Amygdala (tissue), 56 donors: ENCODE measurements around the gene CCDC6.

Experiments used
- DNase-seq, 56 donors: peaks; one replicate each; lab custom pipeline; 2025; lab: John Stamatoyannopoulos, UW

CCDC6 gene

DNA sequence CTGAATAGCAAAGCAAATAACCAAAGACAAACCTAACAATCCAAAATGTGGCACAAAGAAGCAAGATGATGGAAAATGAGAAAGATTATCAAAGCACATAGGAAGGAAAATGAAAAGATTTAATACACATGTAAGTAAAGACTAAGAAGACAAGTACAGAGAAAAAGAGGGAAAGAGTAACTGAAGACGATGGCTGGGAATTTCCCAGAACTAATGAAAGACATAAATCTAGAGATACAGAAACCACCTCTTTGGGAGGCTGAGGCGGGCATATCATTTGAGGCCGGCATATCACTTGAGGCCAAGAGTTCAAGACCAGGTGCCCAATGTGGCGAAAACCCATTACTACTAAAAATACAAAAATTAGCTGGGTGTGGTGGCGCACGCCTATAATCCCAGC lies 46.8 kb downstream of the CCDC6 start:
- no peak for DNase-seq

DNA sequence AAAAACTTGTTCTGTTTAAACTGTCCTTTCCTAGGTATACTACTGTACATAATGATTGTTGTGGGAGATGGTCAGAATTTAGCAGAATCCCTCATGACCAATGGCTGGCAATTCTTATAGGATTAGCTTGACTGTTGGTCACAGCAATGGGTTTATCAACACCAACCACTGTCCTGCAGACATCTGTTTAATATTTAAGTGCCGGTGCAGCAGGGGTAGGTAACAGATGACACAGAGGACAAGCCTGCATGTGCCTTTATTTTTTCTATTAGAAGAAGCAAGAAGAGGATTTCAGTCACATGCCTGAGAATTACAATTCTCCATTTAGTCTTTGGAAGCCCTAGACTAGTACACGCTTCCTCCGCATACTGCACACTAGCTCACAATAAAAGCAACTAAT lies 48.4 kb downstream of the CCDC6 start:
- no peak for DNase-seq

DNA sequence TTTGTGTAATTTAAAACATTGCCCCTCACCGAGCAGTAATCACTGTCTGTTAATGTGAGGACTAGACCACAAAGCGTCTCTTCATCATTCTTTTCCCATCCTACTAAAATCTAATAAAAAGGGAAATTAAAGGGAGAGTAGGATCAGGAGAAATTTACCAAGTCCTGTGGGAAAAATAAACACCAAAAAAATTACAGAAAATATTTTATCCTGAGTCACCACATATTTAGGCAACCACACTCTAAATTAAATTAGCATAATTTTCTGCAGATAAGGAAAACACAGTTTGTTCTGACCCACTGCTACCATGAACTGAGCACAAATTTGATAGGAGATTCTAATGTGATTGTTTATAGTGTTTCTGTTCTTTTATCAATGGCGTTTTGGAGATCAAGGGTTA lies 49.3 kb downstream of the CCDC6 start:
- no peak for DNase-seq

DNA sequence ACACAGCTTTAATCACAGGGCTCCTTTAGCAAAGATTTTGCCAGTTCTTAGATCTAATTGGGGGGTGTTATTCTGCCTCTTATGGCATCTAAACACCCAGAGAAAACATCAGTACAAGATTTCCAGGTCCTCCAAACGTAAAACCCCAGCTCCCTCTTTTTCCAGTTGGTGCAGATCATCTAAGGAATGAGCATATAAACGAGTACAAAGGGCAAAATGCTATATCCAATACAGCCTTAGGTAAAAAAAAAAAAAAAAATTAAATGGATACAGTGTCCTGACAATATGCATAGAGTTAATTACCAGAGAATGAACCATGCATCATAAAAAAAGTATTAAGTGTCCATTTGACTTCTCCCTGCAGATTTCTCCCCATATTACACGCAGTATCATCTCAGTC lies 50.3 kb downstream of the CCDC6 start:
- DNase-seq, result no peak

DNA sequence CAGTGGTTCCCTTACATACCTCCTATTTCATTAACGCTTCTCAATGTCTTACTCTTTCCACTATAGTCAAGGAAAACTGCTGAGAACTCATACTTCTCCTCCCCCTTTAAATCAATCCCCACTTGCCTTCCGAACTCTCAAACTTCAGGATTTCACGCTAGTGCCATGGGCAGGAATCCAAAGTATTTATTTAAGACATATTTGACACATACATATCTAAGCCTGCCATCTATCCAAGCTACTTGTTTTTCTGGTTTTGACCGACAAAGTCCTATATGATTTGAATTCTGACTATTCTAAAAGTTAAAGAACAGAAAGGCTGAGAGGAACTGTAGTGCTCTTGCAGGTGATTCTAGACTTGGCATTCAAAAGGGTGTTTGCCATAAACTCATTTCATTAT lies 51.8 kb downstream of the CCDC6 start:
- no peak for DNase-seq

DNA sequence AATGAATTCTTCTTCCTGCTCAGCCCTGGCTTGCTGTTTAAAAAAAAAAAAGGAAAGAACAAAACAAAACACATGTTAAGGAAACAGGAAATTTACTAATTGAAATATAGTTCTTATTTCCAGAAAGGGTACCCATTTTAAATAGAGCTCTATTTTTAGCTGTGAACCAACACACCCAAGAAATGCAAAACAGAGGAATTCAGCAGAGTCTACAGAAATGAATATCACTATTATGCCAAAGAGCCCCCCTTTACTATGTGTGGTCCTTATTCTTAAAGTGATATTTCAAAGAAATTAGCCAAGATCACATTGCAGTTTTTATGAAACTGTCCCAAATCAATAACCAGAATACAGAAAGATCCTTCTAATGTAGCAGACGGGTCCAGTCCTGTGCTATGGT lies 53.7 kb downstream of the CCDC6 start:
- DNase-seq, result no peak

DNA sequence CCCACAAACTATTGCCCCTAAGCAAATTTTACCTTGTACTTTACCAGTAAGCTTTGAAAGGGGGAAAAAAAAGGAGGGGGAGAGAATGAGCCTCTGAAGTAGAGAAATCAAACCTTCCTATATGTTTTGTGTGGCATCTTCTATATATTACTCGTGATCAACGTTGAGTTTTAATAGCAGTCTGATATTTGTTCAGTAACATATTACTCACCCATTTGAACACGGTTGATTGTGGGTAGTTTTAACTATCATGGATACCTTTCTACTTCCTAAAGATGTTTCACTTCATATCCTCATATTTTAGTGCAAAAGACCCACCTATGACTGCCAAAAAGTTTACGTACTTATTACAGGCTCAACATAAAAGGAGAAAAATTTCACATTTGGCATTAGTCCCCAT lies 54.5 kb downstream of the CCDC6 start:
- DNase-seq, result no peak

DNA sequence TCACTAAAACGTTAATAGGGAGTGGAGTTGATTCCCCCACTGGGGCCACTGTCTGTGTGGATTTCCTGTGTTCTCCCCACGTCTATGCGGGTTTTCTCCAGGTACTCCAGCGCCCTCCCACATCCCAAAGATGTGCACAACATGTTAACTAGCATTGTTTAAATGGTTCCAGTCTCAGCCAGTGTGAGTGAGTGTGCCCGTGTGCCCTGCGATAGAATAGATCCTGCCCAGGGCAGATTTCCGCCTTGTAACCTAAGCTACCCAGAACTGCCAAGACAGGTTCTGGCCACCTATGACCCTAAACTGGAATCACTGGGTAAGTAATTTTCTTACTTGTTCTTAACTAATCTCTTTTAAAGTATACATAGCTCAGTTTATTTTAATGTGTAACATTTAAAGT lies 58.5 kb downstream of the CCDC6 start:
- no peak for DNase-seq

DNA sequence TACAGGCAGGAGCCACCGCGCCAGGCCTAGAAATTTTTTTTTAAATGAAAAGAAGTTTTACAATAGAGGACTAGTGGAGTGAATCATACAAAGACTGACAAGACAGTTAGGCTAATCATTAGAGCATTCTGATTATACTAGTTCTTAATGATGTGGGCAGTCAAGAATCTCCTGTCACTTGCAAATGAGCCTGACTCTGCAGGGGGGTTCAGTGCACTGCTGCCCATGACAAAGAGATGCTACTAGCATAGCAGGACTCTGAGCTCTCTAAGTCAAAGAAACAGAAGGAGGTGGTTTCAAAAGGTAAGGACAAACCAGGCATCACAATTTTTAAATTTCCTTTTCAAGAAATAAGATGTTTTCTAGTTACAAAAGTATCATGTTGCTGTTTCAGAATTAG lies 59.0 kb downstream of the CCDC6 start:
- DNase-seq, result no peak

DNA sequence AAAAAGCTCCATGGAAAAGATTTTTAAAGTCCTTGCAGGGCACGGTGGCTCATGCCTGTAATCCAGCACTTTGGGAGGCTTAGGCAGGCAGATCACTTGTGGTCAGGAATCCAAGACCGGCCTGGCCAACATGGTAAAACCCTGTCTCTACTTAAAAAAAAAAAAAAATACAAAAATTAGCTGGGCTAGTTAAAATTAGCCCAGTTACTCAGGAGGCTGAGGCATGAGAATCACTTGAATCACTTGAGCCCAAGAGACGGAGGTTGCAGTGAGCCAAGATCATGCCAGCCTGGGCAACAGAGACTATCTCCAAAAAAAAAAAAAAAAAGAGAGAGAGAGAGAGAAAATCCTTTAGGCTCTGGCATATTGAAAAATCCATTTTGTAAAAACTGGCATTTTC lies 61.9 kb downstream of the CCDC6 start:
- no peak for DNase-seq

DNA sequence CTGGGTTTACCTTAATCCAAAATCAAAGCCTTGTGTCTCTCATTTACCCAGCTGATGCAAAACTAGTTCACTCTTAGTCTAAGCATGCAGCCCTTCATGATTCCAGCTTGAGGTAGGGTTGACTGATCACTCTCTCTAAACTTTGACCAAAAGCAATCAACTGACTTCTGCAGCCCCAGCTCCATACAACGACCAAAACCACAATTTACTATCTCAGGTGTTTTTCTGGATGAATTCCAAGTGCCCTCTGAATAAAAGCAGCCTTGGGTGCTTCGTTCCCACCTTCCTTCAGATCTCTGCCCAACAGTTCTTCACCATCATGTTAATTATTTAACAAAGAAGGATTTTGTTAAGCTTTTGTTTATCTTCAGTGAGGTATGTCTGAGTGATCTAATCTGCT lies 62.6 kb downstream of the CCDC6 start:
- no peak for DNase-seq

DNA sequence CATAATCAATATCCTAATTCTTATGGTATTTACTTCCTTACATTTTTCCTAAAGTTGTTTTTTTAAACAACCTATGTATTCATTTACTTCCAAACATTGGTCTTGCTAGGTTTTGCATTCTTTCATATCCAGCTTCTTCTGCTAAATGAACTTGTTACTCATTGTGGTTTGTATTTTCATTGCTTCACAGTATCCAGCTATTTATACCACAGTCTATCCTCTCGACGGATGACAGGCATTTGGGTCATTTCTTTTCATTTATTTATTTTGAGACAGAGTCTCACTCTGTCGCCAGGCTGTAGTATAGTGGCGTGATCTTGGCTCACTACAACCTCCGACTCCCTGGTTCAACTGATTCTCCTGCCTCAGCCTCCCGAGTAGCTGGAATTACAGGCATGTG lies 66.8 kb downstream of the CCDC6 start:
- DNase-seq, result no peak

DNA sequence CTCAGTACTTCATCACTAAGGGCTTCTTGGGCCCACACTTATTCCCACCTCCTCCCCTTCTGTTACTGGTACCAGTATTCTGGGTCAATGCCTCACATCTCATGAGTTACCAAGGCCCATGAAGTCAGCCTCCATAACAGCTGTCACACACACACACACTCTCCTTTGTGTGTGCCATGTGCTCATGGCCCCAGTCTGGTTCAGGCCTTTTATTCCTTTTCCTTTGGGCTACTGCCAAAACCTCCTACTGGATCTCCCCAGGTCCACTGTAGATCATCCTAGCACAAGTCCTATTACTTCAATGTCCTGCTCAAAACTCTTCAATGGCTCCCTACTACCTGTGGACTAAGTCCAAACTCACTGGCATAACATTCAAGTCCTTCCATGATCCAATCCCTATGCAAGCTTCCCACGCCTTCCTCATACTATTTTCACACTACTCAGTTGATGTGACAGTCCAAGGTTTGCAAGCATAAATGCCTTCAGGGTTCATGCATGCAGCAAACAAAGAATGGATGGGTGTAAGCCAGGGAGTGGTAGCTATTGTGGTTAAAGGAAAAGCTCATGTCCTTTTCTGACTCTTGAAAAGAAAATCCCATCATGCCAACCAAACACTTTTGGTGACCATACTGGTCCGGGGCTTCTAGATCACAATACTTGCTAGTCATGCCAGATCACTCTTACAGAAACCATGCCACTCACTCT lies 68.1 kb downstream of the CCDC6 start:
- peak in 1 of 56 donors; percentile 27 for DNase-seq

DNA sequence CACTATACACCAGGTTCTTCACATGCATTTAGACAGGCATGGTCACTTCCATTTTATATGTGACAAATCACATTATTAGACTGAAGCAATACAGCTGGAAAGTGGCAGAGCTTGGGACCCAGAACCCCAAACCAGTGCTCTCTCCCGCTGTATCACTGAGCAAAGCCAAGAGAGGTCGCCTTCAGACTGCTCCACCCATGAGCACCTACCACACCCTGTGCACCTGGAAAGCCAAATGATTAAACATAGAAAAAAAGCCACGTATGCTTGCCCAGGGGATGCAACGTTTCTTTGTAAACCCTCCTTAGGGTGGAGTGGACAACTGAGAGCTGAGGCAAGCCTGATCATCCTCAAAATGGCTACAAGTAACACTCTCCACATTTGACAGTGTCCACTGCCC lies 72.5 kb downstream of the CCDC6 start:
- DNase-seq, result no peak

DNA sequence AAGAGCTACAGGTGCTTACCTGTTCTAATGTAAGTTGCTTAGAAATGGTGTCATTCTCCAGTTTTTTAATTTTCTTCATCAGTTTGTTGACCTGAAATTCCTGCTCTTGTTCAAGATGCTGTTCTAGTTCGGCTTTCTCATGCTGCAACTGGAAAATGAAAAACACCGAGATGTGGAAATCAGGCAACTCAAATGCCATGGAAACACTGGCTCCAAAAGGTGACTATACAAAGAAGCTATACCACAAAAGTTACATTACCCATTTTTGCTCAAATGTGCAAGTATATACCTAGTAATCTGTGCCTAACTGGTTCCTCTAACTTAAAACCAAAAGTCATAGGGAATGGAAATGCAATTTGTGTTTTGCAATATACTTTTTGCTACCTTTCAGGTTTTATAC lies 73.8 kb downstream of the CCDC6 start:
- DNase-seq, result no peak

DNA sequence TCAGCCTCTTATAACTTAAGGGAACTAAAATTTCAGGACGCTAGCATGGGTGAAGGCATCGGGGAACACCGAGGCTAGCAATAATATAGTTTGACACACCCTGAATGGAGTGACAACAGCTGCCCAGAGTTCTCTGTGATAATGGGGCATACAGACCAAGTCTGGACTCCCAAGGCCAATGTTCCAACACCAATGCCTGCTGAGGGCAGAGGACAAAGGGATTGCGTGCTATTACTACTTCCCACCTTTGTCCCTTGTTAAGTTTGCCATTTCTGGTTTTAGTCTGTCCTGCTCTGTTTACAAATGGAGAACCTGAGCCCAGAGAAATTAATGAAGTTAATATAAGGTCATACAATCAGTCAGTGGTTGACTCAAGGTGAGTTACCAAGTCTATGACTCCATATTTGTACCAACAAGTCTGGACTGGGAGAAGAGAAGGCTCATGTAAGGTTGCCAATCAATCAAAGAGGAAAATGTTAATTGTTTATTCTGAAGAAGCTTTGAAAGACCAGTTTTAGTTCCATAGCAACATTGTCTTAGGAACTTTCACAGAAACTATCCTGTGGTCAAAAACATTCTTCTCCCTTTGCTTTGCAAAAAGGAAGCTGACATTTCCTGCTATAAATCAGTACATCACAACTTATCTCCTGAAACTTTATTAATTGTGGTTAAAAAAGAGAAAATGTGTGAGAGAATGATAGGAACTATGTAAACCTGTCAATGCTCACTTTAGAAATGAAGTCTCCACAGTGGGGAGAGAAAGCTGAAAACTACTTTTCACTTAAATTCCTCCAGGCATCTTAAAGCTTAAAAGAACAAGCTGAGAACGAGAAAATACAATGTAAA lies 74.5 kb downstream of the CCDC6 start:
- no peak for DNase-seq

DNA sequence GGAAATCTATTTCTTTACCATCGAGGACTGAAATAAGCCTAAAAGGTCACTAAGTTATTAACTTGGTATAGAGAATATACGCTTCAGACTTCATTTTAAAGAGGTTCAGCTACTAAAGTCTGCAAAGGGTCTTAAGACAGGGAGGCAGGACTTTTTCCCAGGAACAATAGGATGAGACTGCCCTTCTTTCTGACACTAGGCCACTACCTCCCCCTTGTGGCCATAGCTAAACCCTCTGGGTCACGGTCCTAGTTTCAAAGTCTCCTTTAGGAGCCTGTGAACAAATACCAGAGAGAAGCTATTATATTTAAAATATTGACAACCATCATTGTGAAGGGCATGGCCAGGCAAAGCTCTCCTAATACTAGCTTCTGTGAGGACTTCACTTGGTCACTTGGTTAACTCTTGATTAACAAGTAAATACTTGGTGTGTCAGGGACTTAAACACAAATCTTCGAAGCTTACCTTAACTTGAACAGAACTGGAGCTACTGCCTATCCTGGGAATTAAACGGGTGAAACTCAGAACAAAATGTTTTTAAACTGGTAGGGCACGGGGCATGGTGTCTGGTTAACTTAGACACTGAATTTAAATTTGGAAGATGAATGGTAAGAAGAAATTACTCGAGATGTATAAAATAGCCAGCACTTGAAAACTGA lies 75.6 kb downstream of the CCDC6 start:
- peak in 11 of 56 donors; percentile 5 to 62 (median 20) for DNase-seq

DNA sequence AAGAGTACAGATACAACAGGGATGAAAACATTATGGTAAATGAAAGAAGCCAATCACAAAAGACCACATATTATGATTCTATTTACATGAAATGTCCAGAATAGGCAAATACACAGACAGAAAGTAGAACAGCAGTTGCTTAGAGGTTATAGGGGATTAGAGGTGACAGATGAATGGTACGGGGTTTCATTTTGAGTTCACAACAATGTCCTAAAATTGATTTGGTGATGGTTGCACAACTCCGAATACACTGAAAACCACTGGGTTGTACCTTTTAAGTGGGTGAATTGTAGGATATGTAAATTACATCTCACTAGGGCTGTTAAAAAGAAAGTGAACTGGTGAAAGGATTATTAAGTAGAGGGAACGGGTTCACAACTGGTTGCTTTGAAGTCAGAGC lies 76.8 kb downstream of the CCDC6 start:
- DNase-seq, result no peak

DNA sequence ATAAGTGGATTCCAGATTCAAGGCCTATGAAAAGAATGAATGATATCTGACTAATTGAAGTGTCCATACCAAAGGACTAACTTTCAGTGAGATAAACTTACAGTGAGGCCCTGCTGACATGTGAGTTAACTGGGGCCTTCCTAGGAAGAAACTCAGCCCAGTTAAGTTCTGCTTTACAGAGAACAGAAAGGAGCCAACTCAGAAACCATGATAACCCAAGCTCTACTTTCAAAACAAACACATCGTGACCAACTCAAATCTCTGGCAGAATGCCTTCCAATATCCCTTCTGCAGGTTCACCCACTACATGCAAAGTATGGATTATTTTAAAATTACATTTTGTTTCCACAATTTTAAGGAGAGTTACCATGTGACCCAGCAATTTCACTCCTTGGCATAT lies 77.3 kb downstream of the CCDC6 start:
- DNase-seq, result no peak

DNA sequence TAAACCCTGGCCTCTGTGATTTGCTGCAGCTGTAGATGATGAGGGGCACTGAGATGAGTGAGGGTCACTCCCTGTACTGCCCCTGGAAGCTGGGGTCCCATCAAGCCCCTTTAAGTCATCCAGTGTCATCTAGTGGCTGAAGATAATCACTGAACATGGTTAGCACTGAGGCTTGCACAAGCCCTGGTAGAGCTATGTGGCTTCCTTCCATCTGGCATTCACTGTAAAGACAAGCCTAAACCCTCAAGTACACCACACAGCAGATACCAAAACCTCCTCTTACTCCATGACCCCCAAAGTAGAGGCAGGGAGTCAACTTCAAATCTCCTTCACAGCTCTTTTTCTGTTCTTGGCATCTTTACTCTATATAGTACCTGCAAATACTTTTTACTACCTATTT lies 80.4 kb downstream of the CCDC6 start:
- no peak for DNase-seq

DNA sequence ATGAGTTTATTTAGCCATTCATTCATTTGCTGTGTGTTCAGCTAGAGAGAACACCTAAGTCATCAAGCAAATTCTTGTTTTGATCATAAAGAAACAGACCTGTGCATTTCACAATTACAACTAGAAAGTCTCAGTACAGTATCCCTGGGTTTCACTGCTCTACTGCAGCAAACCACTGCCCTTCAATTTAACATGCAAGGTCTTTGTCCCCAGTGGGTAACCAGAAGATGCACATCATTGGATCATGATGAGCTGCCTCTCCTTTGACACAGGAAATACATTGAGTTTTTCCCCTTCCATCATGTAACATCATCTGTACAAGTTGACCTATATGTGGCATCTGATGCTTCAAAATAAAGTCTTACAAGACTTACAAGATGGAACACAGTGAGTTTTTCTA lies 82.6 kb downstream of the CCDC6 start:
- DNase-seq, result no peak

DNA sequence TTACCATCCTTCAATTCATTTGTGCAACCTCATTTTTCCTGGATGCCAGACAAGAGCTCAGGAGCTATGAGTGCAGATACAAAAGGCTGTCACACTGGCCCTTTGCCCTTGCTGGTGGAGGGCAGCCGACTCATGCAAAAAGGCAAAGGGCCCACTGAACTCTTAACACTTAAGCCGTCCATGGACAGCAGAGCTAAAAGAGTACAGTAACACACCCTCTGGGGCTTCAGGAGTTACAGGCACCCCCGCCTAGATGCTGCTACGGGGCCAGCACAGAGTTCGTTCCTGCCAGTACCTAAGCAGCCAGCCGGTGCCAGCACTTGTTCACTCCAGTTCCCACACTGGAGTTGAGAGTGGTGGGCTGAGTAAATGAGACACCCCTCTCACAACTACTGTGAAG lies 83.2 kb downstream of the CCDC6 start:
- DNase-seq, result no peak
